Small intestine (tissue), 7 donors: Measurements from ENCODE around the gene ABCC1. TPM values are rescaled to one million over a fixed set of nuclear protein-coding genes. Genes with fewer than 3 reads are reported as not detected.
"Not testable (repeated sequence)": the region's sequence is repeated elsewhere in the genome, so short reads cannot be mapped to it uniquely, and the experiment has no call there.

Source experiments
- DNase-seq, 2 donors: peaks; one replicate each; pipeline versions ENCODE4 v3.0.0 to v3.0.0-alpha.2; 2013
- FAIRE-seq: peaks from 2 replicates; lab custom pipeline; 2012; peaks lifted over from hg19 to GRCh38; lab: Jason Lieb, UNC
- H3K27ac ChIP-seq, 3 donors: one replicate each; pipeline ENCODE4 v1.5.1; 2013; ENCODE audit warnings: low read length in 2 of 3, mild to moderate bottlenecking in 2 of 3, control low read depth in 1 of 3, inconsistent platforms in 1 of 3, low read depth in 1 of 3, moderate library complexity in 1 of 3
- H3K27me3 ChIP-seq, 3 donors: one replicate each; pipeline ENCODE4 v1.6.1; 2013; ENCODE audit warnings: low read length in 3 of 3, inconsistent platforms in 1 of 3; ENCODE audit not compliant: control insufficient read depth in 3 of 3, insufficient read depth in 3 of 3
- H3K36me3 ChIP-seq, 3 donors: one replicate each; pipeline ENCODE4 v1.6.1; 2013; ENCODE audit warnings: low read length in 3 of 3, inconsistent platforms in 1 of 3, low read depth in 1 of 3, mild to moderate bottlenecking in 1 of 3, moderate library complexity in 1 of 3; ENCODE audit not compliant: control insufficient read depth in 3 of 3, insufficient read depth in 2 of 3
- H3K4me1 ChIP-seq, 3 donors: one replicate each; pipeline ENCODE4 v1.6.1; 2013; ENCODE audit warnings: low read length in 2 of 3, inconsistent platforms in 1 of 3, low read depth in 1 of 3, mild to moderate bottlenecking in 1 of 3, moderate library complexity in 1 of 3; ENCODE audit not compliant: control insufficient read depth in 3 of 3, insufficient read depth in 2 of 3
- H3K4me3 ChIP-seq, 3 donors: one replicate each; pipeline ENCODE4 v1.5.1; 2013; ENCODE audit warnings: low read length in 3 of 3, control low read depth in 1 of 3, inconsistent platforms in 1 of 3, low read depth in 1 of 3, mild to moderate bottlenecking in 1 of 3, moderate library complexity in 1 of 3
- H3K9me3 ChIP-seq, 2 donors: one replicate each; pipeline ENCODE4 v1.6.1; 2013; ENCODE audit warnings: low read depth in 1 of 2, low read length in 1 of 2; ENCODE audit not compliant: control insufficient read depth in 2 of 2, insufficient read depth in 1 of 2
- WGBS, 3 donors: extraction: QIAGEN DNeasy Blood & Tissue Kit; methylation state at CpG; one replicate each; pipeline ENCODE4 v1.1.7; 2013; 5-methylcytosine and 5-hydroxymethylcytosine counted together
- polyA plus RNA-seq, 4 donors: library from polyadenylated mRNA; stranded (reverse) in 3 of 4; unstranded in 1 of 4; fragments of 200-250 nt in 3 of 4; fragments of 120-200 nt in 1 of 4; gene quantifications; one replicate each; pipeline versions ENCODE4 v1.2.1 to v1.2.3, GENCODE V29; 2013
- donor health status: healthy with polysubstance abuse.
- donor health status: control.
- donor health status: control.
- donor health status: Bipolar disorder and iron deficiency.
- donor health status: healthy.

ABCC1 gene
- polyA plus RNA-seq, 4 donors = 0.54 to 12.4 (median 4.1) TPM

- no peaks in the 10 kb centered on the region for H3K4me1 ChIP-seq
- WGBS, 3 donors = 76 to 91% (median 86%) methylated on average over 5 of the region's 5 CpGs
- no peak overlapping the region for H3K27ac ChIP-seq
- H3K36me3 ChIP-seq = peaks cover 2 to 74% (median 7%) of the 10 kb centered on the region in 3 donors
- DNase-seq = no peak
- no peak overlapping the region for H3K4me3 ChIP-seq
- H3K27me3 ChIP-seq = no peaks in the 10 kb centered on the region
- peaks cover 0 to 39% of the 10 kb centered on the region in 2 donors for H3K9me3 ChIP-seq
- no peak for FAIRE-seq
These were observed 211.9 kb downstream of the ABCC1 start for GRCh38 chr16:16161319-16161718.

- Histone ChIP-seq H3K36me3 (peaks cover 2 to 74% (median 6%) of the 10 kb centered on the region in 3 donors), H3K9me3 (peaks cover 0 to 39% of the 10 kb centered on the region in 2 donors)
- WGBS, 3 donors = 81 to 90% (median 86%) methylated on average over 5 of the region's 5 CpGs
- FAIRE-seq, H3K27ac ChIP-seq, H3K4me1 ChIP-seq, H3K27me3 ChIP-seq, H3K4me3 ChIP-seq, DNase-seq: not testable (repeated sequence)
These were observed 212.4 kb downstream of the ABCC1 start for GRCh38 chr16:16161840-16162239.

GRCh38 chr16:16162591-16162990 is 213.2 kb downstream of the ABCC1 start:
- WGBS, 3 donors = 65 to 91% (median 72%) methylated on average over 3 of the region's 3 CpGs
- peaks cover 2 to 70% (median 3%) of the 10 kb centered on the region in 3 donors for H3K36me3 ChIP-seq
- FAIRE-seq = no peak
- no peak overlapping the region for H3K4me3 ChIP-seq
- no peak overlapping the region for H3K27ac ChIP-seq
- peaks cover 0 to 34% of the 10 kb centered on the region in 2 donors for H3K9me3 ChIP-seq
- no peaks in the 10 kb centered on the region for H3K4me1 ChIP-seq
- no peak for DNase-seq
- H3K27me3 ChIP-seq = no peaks in the 10 kb centered on the region

GRCh38 chr16:16163109-16163508 is 213.7 kb downstream of the ABCC1 start:
- Histone ChIP-seq H3K36me3 (peaks cover 2 to 72% (median 2%) of the 10 kb centered on the region in 3 donors), H3K4me3 (no peak overlapping the region), H3K27me3 (no peaks in the 10 kb centered on the region), H3K4me1 (no peaks in the 10 kb centered on the region), H3K9me3 (peaks cover 0 to 30% of the 10 kb centered on the region in 2 donors), H3K27ac (no peak overlapping the region)
- 84 to 95% (median 90%) methylated on average over 4 of the region's 4 CpGs for WGBS, 3 donors
- DNase-seq (no peak), FAIRE-seq (no peak)

GRCh38 chr16:16163571-16163970 is 214.2 kb downstream of the ABCC1 start:
- DNase-seq = no peak
- H3K36me3 ChIP-seq = peaks cover 2 to 76% (median 2%) of the 10 kb centered on the region in 3 donors
- WGBS, 3 donors = 81 to 87% (median 83%) methylated on average over 5 of the region's 5 CpGs

GRCh38 chr16:16164243-16164642 is 214.8 kb downstream of the ABCC1 start:
- no peak overlapping the region for H3K27ac ChIP-seq
- peaks cover 2 to 78% (median 3%) of the 10 kb centered on the region in 3 donors for H3K36me3 ChIP-seq
- no peaks in the 10 kb centered on the region for H3K27me3 ChIP-seq
- WGBS, 3 donors = 73 to 79% (median 76%) methylated on average over 3 of the region's 3 CpGs
- FAIRE-seq (no peak), DNase-seq (no peak)
- no peaks in the 10 kb centered on the region for H3K4me1 ChIP-seq
- peaks cover 0 to 24% of the 10 kb centered on the region in 2 donors for H3K9me3 ChIP-seq
- H3K4me3 ChIP-seq = no peak overlapping the region

More at GRCh38 chr16:16163571-16163970, 214.2 kb downstream of the ABCC1 start:
- Histone ChIP-seq H3K9me3 (peaks cover 0 to 27% of the 10 kb centered on the region in 2 donors), H3K4me3 (no peak overlapping the region), H3K27ac (no peak overlapping the region), H3K27me3 (no peaks in the 10 kb centered on the region), H3K4me1 (no peaks in the 10 kb centered on the region)
- FAIRE-seq = no peak

- H3K27ac ChIP-seq = no peak overlapping the region
- H3K36me3 ChIP-seq = peaks cover 0 to 80% (median 1%) of the 10 kb centered on the region in 3 donors
- FAIRE-seq (no peak), DNase-seq (no peak)
- WGBS, 3 donors = 81 to 90% (median 85%) methylated on average over 7 of the region's 7 CpGs
- no peaks in the 10 kb centered on the region for H3K27me3 ChIP-seq
- H3K9me3 ChIP-seq = peaks cover 0 to 9% of the 10 kb centered on the region in 2 donors
- no peak overlapping the region for H3K4me3 ChIP-seq
- H3K4me1 ChIP-seq = no peaks in the 10 kb centered on the region
These were observed 216.7 kb downstream of the ABCC1 start for GRCh38 chr16:16166085-16166484.

GRCh38 chr16:16166949-16167348 is 217.5 kb downstream of the ABCC1 start:
- H3K4me3 ChIP-seq = no peak overlapping the region
- H3K27me3 ChIP-seq = no peaks in the 10 kb centered on the region
- H3K27ac ChIP-seq = no peak overlapping the region
- FAIRE-seq (no peak), DNase-seq (no peak)
- 41 to 50% (median 48%) methylated on average over 2 of the region's 2 CpGs for WGBS, 3 donors
- no peaks in the 10 kb centered on the region for H3K4me1 ChIP-seq
- peaks cover 0 to 5% of the 10 kb centered on the region in 2 donors for H3K9me3 ChIP-seq
- H3K36me3 ChIP-seq = peaks cover 0 to 72% (median 1%) of the 10 kb centered on the region in 3 donors

- Histone ChIP-seq H3K27ac (no peak overlapping the region), H3K27me3 (no peaks in the 10 kb centered on the region), H3K9me3 (no peaks in the 10 kb centered on the region), H3K36me3 (peaks cover 0 to 68% (median 1%) of the 10 kb centered on the region in 3 donors), H3K4me1 (no peaks in the 10 kb centered on the region), H3K4me3 (no peak overlapping the region)
- FAIRE-seq (no peak), DNase-seq (no peak)
- 82 to 83% (median 83%) methylated on average over 11 of the region's 11 CpGs for WGBS, 3 donors
These were observed 218.5 kb downstream of the ABCC1 start for GRCh38 chr16:16167927-16168326.
